ENCODE measurements around the gene SCMH1. TPM values are rescaled to one million over a fixed set of nuclear protein-coding genes. Genes with fewer than 3 reads are reported as not detected.
A peak's percentile ranks its signal among the peaks of the same experiment; 100 is the strongest.

SCMH1 gene
- total RNA-seq, 1 experiment from 2014 or later, result 16.5 TPM

- no peak overlapping the region for H2AFZ ChIP-seq (ENCODE audit: low read length)
- H3K4me1 Mint-ChIP-seq, result peaks cover 15 to 19% of the 10 kb centered on the region in 2 experiments
- H2BK120ac ChIP-seq (ENCODE audit: low read depth, low read length, poor library complexity, severe bottlenecking), result no peak overlapping the region
- no peak overlapping the region for H2BK5ac ChIP-seq (ENCODE audit: insufficient read length, low read length)
- H3K27ac Mint-ChIP-seq, result no peak overlapping the region
- peaks cover 4% of the 10 kb centered on the region for H3K23me2 ChIP-seq (ENCODE audit: insufficient read length, low read depth, low read length, poor library complexity, severe bottlenecking)
- no peaks in the 10 kb centered on the region for H4K20me1 ChIP-seq (ENCODE audit: control insufficient read depth, insufficient read depth, insufficient read length)
- no peak overlapping the region for H4K5ac ChIP-seq (ENCODE audit: insufficient read length, low read depth, low read length)
- no peak for DNase-seq
- H3K14ac ChIP-seq (ENCODE audit: insufficient read depth, low read length), result no peak overlapping the region
- no peaks in the 10 kb centered on the region for H3K27me3 ChIP-seq (ENCODE audit: insufficient read depth, low read length)
- no peak overlapping the region for H3K4me2 ChIP-seq (ENCODE audit: insufficient read depth, insufficient read length, low read length)
- H2BK12ac ChIP-seq (ENCODE audit: insufficient read length, low read depth, low read length), result no peak overlapping the region
- H3K9me3 Mint-ChIP-seq, result no peaks in the 10 kb centered on the region
- no peak overlapping the region for H3K18ac ChIP-seq (ENCODE audit: insufficient read length, low read depth, low read length)
- no peaks in the 10 kb centered on the region for H3K36me3 Mint-ChIP-seq (ENCODE audit: insufficient read depth in 1 of 3, low read depth in 3 of 3)
- no peak overlapping the region for H3K56ac ChIP-seq (ENCODE audit: insufficient read length, low read depth, low read length)
- no peak overlapping the region for H2BK20ac ChIP-seq (ENCODE audit: low read depth, low read length, poor library complexity, severe bottlenecking)
- H3K79me1 ChIP-seq (ENCODE audit: insufficient read depth, low read depth, low read length, poor library complexity, severe bottlenecking), result peaks cover 6% of the 10 kb centered on the region
- H3K4me3 Mint-ChIP-seq, result peak overlapping the region in 1 of 2 experiments; percentile 85; a peak in 3 of 5 replicates
- H3K4ac ChIP-seq (ENCODE audit: low read depth, low read length), result no peak overlapping the region
- H2AK5ac ChIP-seq (ENCODE audit: insufficient read length, low read length), result no peak overlapping the region
- peaks cover 2% of the 10 kb centered on the region; the same call in 1 of the 2 replicates for H3K4me1 ChIP-seq (ENCODE audit: insufficient read depth, low read length)
- no peak overlapping the region for H3T11ph ChIP-seq (ENCODE audit: low read length)
- TF ChIP-seq, protein P1, sequence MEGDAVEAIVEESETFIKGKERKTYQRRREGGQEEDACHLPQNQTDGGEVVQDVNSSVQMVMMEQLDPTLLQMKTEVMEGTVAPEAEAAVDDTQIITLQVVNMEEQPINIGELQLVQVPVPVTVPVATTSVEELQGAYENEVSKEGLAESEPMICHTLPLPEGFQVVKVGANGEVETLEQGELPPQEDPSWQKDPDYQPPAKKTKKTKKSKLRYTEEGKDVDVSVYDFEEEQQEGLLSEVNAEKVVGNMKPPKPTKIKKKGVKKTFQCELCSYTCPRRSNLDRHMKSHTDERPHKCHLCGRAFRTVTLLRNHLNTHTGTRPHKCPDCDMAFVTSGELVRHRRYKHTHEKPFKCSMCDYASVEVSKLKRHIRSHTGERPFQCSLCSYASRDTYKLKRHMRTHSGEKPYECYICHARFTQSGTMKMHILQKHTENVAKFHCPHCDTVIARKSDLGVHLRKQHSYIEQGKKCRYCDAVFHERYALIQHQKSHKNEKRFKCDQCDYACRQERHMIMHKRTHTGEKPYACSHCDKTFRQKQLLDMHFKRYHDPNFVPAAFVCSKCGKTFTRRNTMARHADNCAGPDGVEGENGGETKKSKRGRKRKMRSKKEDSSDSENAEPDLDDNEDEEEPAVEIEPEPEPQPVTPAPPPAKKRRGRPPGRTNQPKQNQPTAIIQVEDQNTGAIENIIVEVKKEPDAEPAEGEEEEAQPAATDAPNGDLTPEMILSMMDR (conservative IDR thresholded peaks at IDR 0.05), result no peak
- H3K23ac ChIP-seq (ENCODE audit: insufficient read length, low read depth, low read length), result no peak overlapping the region
- no peaks in the 10 kb centered on the region for H3K9me3 ChIP-seq (ENCODE audit: control insufficient read depth, low read depth, low read length)
- H3K27me3 Mint-ChIP-seq (ENCODE audit: low read depth), result peaks cover 23% of the 10 kb centered on the region
- no peak overlapping the region for H3K27ac ChIP-seq (ENCODE audit: insufficient read length, low read depth, low read length)
- no peak overlapping the region for H4K91ac ChIP-seq (ENCODE audit: insufficient read length, low read depth, low read length)
- H3K9ac ChIP-seq (ENCODE audit: extremely low read depth, insufficient read length, low read length), result no peak overlapping the region
- H2BK15ac ChIP-seq (ENCODE audit: low read depth, low read length), result no peak overlapping the region
- H4K8ac ChIP-seq (replicated peaks; ENCODE audit: insufficient read length, low read depth, low read length), result no peak overlapping the region
- peaks cover 3% of the 10 kb centered on the region; the same call in 1 of the 2 replicates for H3K79me2 ChIP-seq (ENCODE audit: insufficient read depth, low read length)
These were observed 2.0 kb downstream of the SCMH1 start for GRCh38 chr1:41239988-41240610.

Measured in H9 (cell line).